IMR-90 (cell line): ENCODE measurements around the gene SCAMP1.
"Not testable (repeated sequence)": the region's sequence is repeated elsewhere in the genome, so short reads cannot be mapped to it uniquely, and the experiment has no call there.

Experiments
- CTCF ChIP-seq: conservative IDR thresholded peaks from 2 replicates; pipeline ENCODE4 v1.5.1; 2012; ENCODE audit warnings: mild to moderate bottlenecking, low read depth, low read length, improper control_type of control experiment
- POLR2A ChIP-seq: IDR thresholded peaks from 2 replicates; pipeline ENCODE4 v1.6.1; 2012; ENCODE audit warnings: mild to moderate bottlenecking, low read depth, low read length

DNA sequence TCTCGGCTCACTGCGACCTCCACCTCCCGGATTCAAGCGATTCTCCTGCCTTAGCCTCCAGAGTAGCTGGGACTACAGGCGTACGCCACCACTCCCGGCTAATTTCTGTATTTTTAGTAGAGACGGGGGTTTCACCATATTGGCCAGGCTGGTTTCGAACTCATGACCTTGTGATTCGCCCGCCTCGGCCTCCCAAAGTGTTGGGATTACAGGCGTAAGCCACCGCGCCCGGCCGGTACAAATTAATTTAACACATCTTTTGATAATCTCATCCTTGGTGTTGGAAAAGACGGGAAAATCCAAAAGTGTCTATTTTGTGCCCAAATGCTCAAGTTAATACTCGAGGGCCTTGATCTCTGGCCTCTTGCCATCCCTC is 974 bp upstream of the SCAMP1 start:
- not testable (repeated sequence) for TF ChIP-seq CTCF, POLR2A
